Measurements from ENCODE around the gene PNPLA5. TPM values are rescaled to one million over a fixed set of nuclear protein-coding genes. Genes with fewer than 3 reads are reported as not detected.

PNPLA5 gene
- total RNA-seq, 1 donor from 2014 or later, result not detected

- DNase-seq (ENCODE audit: low read depth), result no peak
- no peak overlapping the region for H3K4me3 ChIP-seq (ENCODE audit: low read depth, low read length)
- TF ChIP-seq, protein P1, sequence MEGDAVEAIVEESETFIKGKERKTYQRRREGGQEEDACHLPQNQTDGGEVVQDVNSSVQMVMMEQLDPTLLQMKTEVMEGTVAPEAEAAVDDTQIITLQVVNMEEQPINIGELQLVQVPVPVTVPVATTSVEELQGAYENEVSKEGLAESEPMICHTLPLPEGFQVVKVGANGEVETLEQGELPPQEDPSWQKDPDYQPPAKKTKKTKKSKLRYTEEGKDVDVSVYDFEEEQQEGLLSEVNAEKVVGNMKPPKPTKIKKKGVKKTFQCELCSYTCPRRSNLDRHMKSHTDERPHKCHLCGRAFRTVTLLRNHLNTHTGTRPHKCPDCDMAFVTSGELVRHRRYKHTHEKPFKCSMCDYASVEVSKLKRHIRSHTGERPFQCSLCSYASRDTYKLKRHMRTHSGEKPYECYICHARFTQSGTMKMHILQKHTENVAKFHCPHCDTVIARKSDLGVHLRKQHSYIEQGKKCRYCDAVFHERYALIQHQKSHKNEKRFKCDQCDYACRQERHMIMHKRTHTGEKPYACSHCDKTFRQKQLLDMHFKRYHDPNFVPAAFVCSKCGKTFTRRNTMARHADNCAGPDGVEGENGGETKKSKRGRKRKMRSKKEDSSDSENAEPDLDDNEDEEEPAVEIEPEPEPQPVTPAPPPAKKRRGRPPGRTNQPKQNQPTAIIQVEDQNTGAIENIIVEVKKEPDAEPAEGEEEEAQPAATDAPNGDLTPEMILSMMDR (conservative IDR thresholded peaks at IDR 0.05; ENCODE audit: low read depth, low read length), result no peak
Observed at GRCh38 chr22:43919106-43919973, 27.5 kb upstream of the PNPLA5 start.

GRCh38 chr22:43917521-43917920 is 25.7 kb upstream of the PNPLA5 start:
- no peak overlapping the region for H3K4me3 ChIP-seq (ENCODE audit: low read depth, low read length)
- no peak for DNase-seq (ENCODE audit: low read depth)
- TF ChIP-seq, protein P1 (conservative IDR thresholded peaks at IDR 0.05; ENCODE audit: low read depth, low read length), result no peak

- TF ChIP-seq, protein P1 (conservative IDR thresholded peaks at IDR 0.05; ENCODE audit: low read depth, low read length), result no peak
- no peak overlapping the region for H3K4me3 ChIP-seq (ENCODE audit: low read depth, low read length)
- no peak for DNase-seq (ENCODE audit: low read depth)
Observed at GRCh38 chr22:43911351-43911750, 19.5 kb upstream of the PNPLA5 start.

DNA sequence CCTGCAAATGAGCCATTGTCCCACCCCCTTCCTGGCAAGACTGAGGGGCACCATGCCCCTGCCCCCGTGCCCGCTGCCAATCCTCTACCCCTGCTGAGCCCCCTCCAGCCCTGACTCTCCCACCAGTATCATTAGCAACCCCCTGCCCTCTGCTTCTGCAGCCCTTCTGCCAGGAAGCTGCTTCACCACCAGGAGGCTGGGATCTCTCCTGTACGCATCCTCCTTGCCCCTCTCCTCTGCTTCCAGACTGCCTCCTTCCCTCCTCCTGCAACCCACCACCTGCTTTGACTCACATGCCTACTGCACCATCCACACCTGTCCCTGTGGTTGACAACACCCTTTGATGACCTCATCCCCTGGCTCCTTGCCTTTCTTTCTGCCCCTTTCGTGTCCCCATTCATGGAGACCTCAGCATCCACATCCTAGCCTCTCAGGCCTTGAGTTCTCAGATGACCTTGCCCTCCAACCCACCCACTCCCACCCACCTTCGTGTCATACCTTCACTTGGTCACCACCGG is 18.4 kb upstream of the PNPLA5 start:
- DNase-seq (ENCODE audit: low read depth), result no peak
- H3K4me3 ChIP-seq (ENCODE audit: low read depth, low read length), result no peak overlapping the region
- TF ChIP-seq, protein P1 (conservative IDR thresholded peaks at IDR 0.05; ENCODE audit: low read depth, low read length), result no peak

DNA sequence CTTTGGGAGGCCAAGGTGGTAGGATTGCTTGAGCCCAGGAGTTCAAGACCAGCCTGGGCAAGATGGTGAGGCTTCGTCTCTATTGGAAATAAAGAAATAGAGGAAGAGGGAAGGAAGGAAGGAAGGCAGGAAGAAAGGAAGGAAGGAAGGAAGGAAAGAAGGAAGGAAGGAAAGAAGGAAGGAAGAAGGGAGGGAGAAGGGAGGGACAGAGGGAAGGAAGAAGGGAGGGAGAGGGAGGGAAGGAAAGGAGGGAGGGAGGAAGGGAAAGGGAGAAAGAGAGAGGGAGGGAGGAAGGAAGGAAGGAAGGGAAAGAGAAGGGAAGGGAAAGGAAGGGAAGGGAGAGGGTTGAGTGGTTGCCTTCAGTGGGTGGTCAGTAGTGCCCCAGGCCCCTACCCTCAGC is 17.9 kb upstream of the PNPLA5 start:
- no peak for DNase-seq (ENCODE audit: low read depth)
- H3K4me3 ChIP-seq (ENCODE audit: low read depth, low read length), result no peak overlapping the region
- TF ChIP-seq, protein P1 (conservative IDR thresholded peaks at IDR 0.05; ENCODE audit: low read depth, low read length), result no peak

- no peak for DNase-seq (ENCODE audit: low read depth)
- H3K4me3 ChIP-seq (ENCODE audit: low read depth, low read length), result no peak overlapping the region
- TF ChIP-seq, protein P1 (conservative IDR thresholded peaks at IDR 0.05; ENCODE audit: low read depth, low read length), result no peak
Observed at GRCh38 chr22:43905681-43906080, 13.9 kb upstream of the PNPLA5 start.
